Suppressor macrophage treated with lipopolysaccharide for 4 hours (primary cell): ENCODE results near the gene IL7R.
A peak's percentile ranks its signal among the peaks of the same experiment; 100 is the strongest.

Experiments
- DNase-seq: peaks from one replicate; pipeline ENCODE4 v3.0.0-alpha.2; 2020

IL7R gene, protein sequence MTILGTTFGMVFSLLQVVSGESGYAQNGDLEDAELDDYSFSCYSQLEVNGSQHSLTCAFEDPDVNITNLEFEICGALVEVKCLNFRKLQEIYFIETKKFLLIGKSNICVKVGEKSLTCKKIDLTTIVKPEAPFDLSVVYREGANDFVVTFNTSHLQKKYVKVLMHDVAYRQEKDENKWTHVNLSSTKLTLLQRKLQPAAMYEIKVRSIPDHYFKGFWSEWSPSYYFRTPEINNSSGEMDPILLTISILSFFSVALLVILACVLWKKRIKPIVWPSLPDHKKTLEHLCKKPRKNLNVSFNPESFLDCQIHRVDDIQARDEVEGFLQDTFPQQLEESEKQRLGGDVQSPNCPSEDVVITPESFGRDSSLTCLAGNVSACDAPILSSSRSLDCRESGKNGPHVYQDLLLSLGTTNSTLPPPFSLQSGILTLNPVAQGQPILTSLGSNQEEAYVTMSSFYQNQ

DNA sequence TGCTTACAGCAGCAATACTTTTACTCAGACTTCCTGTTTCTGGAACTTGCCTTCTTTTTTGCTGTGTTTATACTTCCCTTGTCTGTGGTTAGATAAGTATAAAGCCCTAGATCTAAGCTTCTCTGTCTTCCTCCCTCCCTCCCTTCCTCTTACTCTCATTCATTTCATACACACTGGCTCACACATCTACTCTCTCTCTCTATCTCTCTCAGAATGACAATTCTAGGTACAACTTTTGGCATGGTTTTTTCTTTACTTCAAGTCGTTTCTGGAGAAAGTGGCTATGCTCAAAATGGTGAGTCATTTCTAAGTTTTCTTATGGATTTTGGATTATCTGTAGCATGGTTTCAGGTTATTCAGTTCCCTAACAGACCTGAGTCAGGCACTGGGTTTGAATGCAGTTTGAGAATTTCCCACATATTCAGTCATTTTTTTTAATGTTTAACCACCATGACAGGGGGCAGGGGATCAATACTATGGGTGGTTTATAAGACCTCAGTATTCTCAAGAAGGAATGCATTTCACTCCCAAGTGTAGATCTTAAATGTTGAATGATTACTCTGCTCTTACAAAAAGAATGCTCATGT, at the start of gene IL7R:
Gene IL7R, plus strand, starts transcription at position 127 of the 587 bp plus-strand sequence. Its CDS starts 87 bp downstream, at position 214.
- peak; percentile 83 for DNase-seq

- no peak for DNase-seq
These were observed 46.1 kb upstream of the IL7R start for GRCh38 chr5:35810601-35811000.

GRCh38 chr5:35811108-35811741, 45.5 kb upstream of the IL7R start:
- no peak for DNase-seq

- DNase-seq = peak; percentile 74
These were observed 43.2 kb upstream of the IL7R start for GRCh38 chr5:35813521-35813920.

DNA sequence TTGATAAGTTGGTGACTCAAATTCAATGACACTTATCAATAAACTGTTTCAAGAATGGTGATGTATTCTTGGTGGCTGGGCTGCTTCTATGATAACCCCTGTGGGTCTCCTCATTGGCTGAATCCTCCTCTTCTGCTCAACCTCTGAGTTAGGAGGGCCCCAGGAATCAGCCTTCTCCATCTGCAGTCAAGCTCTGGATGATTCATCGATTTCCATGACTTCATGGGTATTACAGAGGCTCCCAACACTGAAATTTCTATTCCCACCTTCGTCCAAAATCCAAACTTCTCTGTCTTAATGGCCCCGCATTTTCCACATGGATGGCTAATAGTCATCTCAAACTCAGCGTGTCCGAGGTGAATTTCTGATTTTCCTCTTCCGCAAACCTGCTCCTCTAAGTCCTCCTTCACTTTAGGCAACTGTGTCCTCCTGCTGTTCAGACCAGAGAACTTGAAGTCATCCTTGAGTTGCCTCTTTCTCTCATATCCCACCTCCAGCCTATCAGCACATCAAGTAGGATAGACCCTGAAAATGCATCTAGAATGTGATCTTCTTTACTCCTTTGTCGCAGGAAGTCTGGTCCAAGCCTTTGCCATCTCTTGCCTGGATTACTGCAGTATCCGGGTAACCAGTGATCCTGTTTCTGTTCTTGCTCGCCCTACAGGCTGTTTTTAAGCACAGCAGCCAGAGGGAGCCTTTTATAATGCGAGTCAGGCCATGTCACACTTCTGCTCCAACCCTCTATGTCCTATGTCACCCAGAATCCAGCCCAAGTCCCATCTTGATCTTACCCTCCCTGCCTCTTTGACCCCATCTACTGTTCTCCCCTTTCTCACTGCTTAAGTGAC, 41.4 kb upstream of the IL7R start:
- DNase-seq = peak; percentile 51

- no peak for DNase-seq
These were observed 39.7 kb upstream of the IL7R start for GRCh38 chr5:35816881-35817521.

GRCh38 chr5:35819026-35819425, 37.7 kb upstream of the IL7R start:
- no peak for DNase-seq

GRCh38 chr5:35819668-35820067, 37.0 kb upstream of the IL7R start:
- DNase-seq = no peak

- DNase-seq = peak; percentile 72
These were observed 36.0 kb upstream of the IL7R start for GRCh38 chr5:35820735-35821134.

- DNase-seq = no peak
These were observed 35.2 kb upstream of the IL7R start for GRCh38 chr5:35821513-35821912.

GRCh38 chr5:35822511-35822910, 34.2 kb upstream of the IL7R start:
- no peak for DNase-seq

DNA sequence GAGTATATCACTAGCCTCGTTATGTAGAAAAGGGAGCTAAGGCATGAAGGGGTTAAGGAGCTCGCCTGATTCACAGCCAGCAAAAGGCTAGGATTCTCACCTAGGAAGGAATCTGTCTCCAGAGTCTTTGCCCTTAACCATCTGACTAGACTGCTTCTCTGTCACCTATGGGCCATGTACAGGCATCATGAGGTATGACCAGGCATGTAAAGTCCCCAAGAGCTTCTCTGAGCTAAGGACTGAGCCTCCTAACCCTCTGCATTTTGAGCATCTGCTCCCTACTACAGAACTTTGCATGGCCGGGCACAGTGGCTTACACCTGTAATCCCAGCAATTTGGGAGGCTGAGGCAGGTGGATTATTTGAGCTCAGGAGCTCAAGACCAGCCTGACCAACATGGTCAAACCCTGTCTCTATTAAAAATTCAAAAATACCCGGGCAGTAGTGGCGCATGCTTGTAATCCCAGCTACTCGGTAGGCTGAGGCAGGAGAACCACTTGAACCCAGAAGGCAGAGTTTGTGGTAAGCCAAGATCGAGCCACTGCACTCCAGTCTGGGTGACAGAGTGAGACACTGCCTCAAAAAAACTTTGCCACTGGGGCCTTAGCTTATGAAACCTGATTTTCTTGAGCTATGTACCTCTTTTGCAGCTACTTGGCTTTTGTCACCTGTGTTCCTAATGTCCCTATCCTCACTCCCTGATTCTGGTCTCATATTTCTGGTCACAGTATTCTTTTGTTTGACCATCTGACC, 33.2 kb upstream of the IL7R start:
- no peak for DNase-seq

- no peak for DNase-seq
These were observed 30.6 kb upstream of the IL7R start for GRCh38 chr5:35826056-35826455.

DNA sequence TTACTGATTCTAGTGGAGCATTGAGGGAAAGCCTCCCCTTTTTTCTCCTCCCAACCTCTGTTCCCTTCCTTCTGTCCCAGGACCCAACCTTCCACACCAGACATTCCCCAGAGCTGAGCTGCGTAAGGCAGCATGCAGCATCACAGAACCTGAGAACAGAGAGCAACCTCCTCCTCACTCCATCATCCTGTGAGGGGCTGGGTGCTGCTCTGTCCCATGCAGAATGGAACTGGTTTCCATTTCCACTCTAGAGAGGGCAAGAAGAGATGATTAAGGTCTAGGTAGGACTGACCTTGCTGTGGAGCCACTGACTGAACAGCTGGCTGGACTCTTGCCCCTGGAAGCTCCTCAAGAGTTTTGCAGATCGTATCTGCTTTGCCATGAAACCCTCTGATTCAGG, 30.1 kb upstream of the IL7R start:
- no peak for DNase-seq

DNA sequence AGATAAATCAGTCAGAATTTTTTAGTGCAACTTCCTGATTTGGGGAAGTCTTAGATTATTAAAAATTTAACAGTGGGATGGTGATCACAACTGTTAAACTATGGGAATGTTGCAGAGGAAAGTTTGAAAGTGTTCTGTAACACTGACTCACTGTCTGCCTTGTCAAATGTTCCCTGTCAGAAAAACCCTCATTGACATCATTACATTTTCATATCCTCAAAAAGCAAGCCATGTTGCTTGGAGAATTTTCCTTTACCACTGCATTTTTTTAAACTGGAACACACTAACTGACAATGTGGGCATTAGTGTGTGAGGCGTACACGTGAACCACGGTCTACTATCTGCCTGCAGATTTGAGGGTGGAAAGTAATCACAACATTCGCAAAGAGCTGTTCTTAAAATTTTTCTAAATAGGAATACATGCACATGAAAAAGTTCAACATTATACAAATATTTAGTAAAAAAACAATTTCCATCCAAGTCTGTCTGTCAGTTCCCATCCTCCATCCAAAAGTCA, 28.6 kb upstream of the IL7R start:
- DNase-seq = peak; percentile 84

GRCh38 chr5:35830587-35830986, 26.1 kb upstream of the IL7R start:
- DNase-seq = no peak

GRCh38 chr5:35832762-35833161, 23.9 kb upstream of the IL7R start:
- no peak for DNase-seq

- no peak for DNase-seq
These were observed 23.5 kb upstream of the IL7R start for GRCh38 chr5:35833224-35833623.

- DNase-seq = no peak
These were observed 20.6 kb upstream of the IL7R start for GRCh38 chr5:35835796-35836742.

GRCh38 chr5:35838370-35839042, 18.2 kb upstream of the IL7R start:
- DNase-seq = no peak
